Stimulated activated CD4-positive, alpha-beta T cell treated with anti-CD3 and anti-CD28 coated beads, Interleukin-12 subunit alpha, Interleukin-12 subunit beta, amount 100 ng/mL, for 4 hours (primary cell): ENCODE data around the gene LRRC37A2.
"Not testable (repeated sequence)": the region's sequence is repeated elsewhere in the genome, so short reads cannot be mapped to it uniquely, and the experiment has no call there.

ENCODE experiments used
- DNase-seq: peaks from one replicate; pipeline ENCODE4 v3.0.0-alpha.2; 2020

Gene LRRC37A2

GRCh38 chr17:46512168-46512567, at the start of gene LRRC37A2:
Gene LRRC37A2 (plus strand): TSS chr17:46512468. CDS start chr17:46512713, 245 bp downstream.
- DNase-seq, result not testable (repeated sequence)

- DNase-seq, result not testable (repeated sequence)
Observed at GRCh38 chr17:46467618-46468017, 44.6 kb upstream of the LRRC37A2 start.

GRCh38 chr17:46474489-46474888, 37.8 kb upstream of the LRRC37A2 start:
- not testable (repeated sequence) for DNase-seq

- DNase-seq, result not testable (repeated sequence)
Observed at GRCh38 chr17:46475583-46475982, 36.7 kb upstream of the LRRC37A2 start.

GRCh38 chr17:46478823-46479222, 33.4 kb upstream of the LRRC37A2 start:
- DNase-seq, result not testable (repeated sequence)

- DNase-seq, result not testable (repeated sequence)
Observed at GRCh38 chr17:46481310-46481709, 31.0 kb upstream of the LRRC37A2 start.

- not testable (repeated sequence) for DNase-seq
Observed at GRCh38 chr17:46492021-46492420, 20.2 kb upstream of the LRRC37A2 start.

- not testable (repeated sequence) for DNase-seq
Observed at GRCh38 chr17:46499437-46500139, 12.7 kb upstream of the LRRC37A2 start.

GRCh38 chr17:46505896-46506295, 6.4 kb upstream of the LRRC37A2 start:
- DNase-seq, result not testable (repeated sequence)

GRCh38 chr17:46534716-46535115, 22.4 kb downstream of the LRRC37A2 start:
- DNase-seq, result not testable (repeated sequence)

GRCh38 chr17:46548607-46549006, 36.3 kb downstream of the LRRC37A2 start:
- not testable (repeated sequence) for DNase-seq

GRCh38 chr17:46559155-46559554, 46.9 kb downstream of the LRRC37A2 start:
- not testable (repeated sequence) for DNase-seq

GRCh38 chr17:46560048-46560447, 47.8 kb downstream of the LRRC37A2 start:
- DNase-seq, result not testable (repeated sequence)

- not testable (repeated sequence) for DNase-seq
Observed at GRCh38 chr17:46566284-46566683, 54.0 kb downstream of the LRRC37A2 start.

- DNase-seq, result not testable (repeated sequence)
Observed at GRCh38 chr17:46566980-46567379, 54.7 kb downstream of the LRRC37A2 start.

GRCh38 chr17:46571796-46572195, 59.5 kb downstream of the LRRC37A2 start:
- not testable (repeated sequence) for DNase-seq

GRCh38 chr17:46579083-46580075, 67.1 kb downstream of the LRRC37A2 start, which contains the start of gene ARL17A:
Gene ARL17A (minus strand): TSS chr17:46579691. CDS start chr17:46576322, 3,369 bp downstream.
- DNase-seq, result peak; percentile 58

- not testable (repeated sequence) for DNase-seq
Observed at GRCh38 chr17:46580082-46580481, 67.8 kb downstream of the LRRC37A2 start.

GRCh38 chr17:46585444-46585843, 73.2 kb downstream of the LRRC37A2 start:
- not testable (repeated sequence) for DNase-seq

GRCh38 chr17:46590157-46591146, 78.2 kb downstream of the LRRC37A2 start, which contains the start of gene NSF:
Gene NSF (plus strand): TSS chr17:46590669. CDS start chr17:46590776, 107 bp downstream.
- DNase-seq, result not testable (repeated sequence)

- not testable (repeated sequence) for DNase-seq
Observed at GRCh38 chr17:46591332-46591731, 79.1 kb downstream of the LRRC37A2 start.
